ENCODE data around the gene OR7D2.

The OR7D2 gene

GRCh38 chr19:9219489-9219888 lies 40.7 kb downstream of the OR7D2 start, which contains the start of gene OR7D4:
TSS of gene OR7D4 (minus strand) at chr19:9219589. CDS start at chr19:9214837, 4,752 bp downstream.
- DNase-seq, result no peak
